Muscle of back (tissue), 13 donors: ENCODE results near the gene GPR101. TPM values are rescaled to one million over a fixed set of nuclear protein-coding genes. Genes with fewer than 3 reads are reported as not detected.

ENCODE experiments used
- DNase-seq, 3 donors: peaks; one replicate each; pipeline versions ENCODE4 v3.0.0 to v3.0.0-alpha.2; 2013
- long read RNA-seq, 9 donors: transcript quantifications; one replicate each; lab custom pipeline, GENCODE V29; 2026
- polyA plus RNA-seq, 10 donors: library from polyadenylated mRNA; unstranded; fragments of 120-200 nt; gene quantifications; one replicate each; pipeline ENCODE4 v1.2.1, GENCODE V29; 2013; ENCODE audit not compliant: insufficient read length in 10 of 10

Gene GPR101, protein sequence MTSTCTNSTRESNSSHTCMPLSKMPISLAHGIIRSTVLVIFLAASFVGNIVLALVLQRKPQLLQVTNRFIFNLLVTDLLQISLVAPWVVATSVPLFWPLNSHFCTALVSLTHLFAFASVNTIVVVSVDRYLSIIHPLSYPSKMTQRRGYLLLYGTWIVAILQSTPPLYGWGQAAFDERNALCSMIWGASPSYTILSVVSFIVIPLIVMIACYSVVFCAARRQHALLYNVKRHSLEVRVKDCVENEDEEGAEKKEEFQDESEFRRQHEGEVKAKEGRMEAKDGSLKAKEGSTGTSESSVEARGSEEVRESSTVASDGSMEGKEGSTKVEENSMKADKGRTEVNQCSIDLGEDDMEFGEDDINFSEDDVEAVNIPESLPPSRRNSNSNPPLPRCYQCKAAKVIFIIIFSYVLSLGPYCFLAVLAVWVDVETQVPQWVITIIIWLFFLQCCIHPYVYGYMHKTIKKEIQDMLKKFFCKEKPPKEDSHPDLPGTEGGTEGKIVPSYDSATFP
- not detected for polyA plus RNA-seq
- long read RNA-seq, donor 1 = 0 reads
- long read RNA-seq, donor 2 = 0 reads
- long read RNA-seq, donor 3 = 0 reads
- long read RNA-seq, donor 4 = 0 reads
- long read RNA-seq, donor 5 = 0 reads
- long read RNA-seq, donor 6 = 0 reads
- long read RNA-seq, donor 7 = 0 reads
- long read RNA-seq, donor 8 = 0 reads
- long read RNA-seq, donor 9 = 0 reads

DNA sequence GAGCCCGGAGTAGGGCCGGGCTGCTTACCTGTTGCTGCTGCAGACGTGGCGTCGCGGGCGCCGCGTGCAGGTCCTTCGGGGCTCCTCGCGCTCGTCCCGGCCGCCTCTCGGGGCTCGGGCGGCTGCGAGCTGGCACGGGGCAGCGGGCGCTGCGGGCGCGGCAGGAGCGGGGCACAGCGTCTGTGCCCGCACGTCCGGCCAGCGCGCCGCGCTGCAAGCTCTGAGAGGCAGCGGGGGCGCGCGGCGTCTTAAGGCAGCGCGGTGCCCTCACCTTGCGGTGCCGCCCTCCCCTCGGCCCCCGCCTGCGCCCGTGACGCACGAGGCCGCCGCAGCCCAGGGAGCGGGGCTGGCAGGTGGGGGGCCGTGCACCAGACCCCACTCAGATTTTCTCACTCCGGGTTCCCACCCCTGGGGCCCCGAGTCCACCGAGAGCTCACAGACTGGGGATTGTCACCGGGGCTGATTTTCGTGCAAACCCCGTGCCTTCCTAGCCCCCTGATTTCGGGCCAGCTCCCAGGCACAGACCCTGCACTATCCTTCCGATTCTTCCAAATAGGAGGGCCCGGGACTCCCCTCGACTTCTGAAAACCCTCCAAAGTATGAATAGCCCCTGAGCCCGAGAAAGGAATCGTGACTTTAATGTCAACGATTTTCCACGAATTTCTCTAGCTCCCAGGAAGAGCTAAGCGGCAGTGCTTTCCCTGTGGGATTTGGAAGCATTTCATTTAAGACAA lies at the start of gene GPR101:
Gene GPR101, minus strand, starts transcription at position 222 of the 734 bp plus-strand sequence. CDS start 2,321 bp downstream, outside the sequence.
- no peak for DNase-seq

DNA sequence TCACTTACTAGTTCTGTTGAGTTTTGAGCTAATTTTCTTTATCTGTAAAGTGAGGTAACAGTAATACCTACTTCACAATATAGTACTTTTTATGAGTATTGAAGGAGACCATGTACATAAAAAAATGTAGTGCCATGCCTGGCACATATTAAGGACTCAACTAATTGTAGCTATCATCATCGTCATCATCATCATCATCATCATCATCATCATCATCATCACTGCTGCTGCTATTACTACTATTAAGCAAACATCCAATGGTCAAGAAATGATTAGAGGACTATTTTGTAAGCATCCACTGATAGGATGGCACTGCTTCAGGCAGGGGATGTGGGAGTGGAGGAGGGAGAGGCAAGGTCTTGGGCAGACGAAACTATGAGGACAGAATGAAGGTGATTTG lies 47.4 kb upstream of the GPR101 start:
- DNase-seq = no peak

DNA sequence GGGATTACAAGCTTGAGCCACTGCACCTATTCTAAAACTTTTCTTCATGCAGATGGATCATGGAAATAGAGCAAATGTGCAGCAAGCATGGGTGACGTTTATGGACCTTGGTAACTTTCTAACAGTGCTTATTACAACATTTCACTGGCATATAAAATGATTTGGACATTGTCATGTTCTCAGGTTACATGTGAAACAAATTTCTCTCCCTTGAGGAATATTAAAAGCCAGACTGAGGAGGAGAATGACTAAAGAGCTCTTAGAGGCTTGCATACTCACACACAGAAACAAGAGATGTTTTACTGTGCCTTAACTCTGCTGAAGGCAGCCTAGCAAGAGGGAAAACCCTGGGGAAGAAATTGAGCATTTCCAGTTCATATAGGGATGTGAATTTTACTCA lies 38.6 kb upstream of the GPR101 start:
- DNase-seq = no peak

DNA sequence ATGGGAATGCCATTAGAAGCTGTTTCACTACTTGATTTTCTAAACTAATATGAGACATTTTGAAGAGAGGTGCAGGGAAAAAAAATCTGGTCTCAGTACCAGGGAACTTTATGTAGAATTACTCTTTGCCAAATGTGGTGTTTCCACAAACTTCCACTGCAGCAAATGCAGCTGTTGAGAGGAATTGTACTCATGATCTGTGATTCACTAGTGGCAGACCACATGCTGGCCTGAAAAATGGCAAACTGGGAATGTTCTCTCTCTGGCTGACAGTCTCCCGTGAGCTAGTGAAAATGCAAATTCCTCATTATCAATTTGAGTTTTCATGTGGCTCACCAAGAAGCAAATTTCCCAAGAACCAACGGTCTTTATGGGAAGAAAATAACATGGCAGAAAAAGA lies 37.8 kb upstream of the GPR101 start:
- DNase-seq = no peak

DNA sequence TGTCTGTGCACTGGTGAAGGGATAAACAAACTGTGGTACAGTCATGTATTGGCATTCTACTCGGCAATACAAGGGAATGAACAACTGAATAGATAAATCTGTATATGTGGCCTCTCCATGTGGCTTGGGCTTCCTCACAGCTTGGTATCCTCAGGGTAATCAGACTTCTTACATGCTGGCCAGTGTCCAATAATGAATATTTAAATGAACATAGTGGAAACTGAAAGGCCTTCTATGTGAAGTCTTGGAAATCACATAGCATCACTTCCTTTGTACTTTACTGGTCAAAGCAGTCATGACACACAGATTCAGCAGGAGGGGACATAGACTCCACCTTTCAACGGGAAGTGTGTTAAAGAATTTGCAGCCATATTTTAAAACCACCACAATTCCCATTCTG lies 33.4 kb upstream of the GPR101 start:
- DNase-seq = no peak

DNA sequence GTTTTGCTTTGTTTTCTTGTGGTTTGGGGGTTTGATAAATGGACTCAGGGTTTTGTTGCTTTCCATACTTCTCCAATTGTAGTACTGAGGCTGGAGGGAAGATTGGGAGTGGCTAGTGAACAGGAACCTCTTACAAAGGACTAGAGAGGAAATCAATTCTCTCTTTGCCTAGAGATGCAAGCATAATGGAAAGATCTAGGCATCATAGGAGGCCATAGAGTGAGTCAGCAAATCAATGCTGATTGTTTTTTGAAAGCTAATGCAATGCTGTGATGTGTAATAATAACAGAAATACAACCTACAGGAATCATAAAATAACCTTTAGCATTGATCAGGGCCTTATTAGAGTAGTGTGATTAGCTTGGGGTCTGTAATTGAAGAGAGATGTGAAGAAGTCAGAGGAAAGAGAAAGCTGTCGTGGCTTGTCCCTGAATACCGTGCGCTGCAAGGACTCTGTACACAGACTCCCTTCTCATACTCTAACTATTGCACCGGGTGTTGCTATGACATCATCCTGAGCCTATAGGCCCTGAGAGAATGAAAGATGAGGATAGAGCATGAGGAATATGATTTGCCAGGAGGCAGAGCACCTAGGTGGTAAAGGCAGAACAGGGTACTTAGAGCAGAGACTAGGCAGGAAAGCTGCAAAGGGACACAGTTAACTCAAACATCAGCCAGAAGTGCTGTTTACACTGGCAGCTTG lies 29.3 kb upstream of the GPR101 start:
- DNase-seq = no peak

DNA sequence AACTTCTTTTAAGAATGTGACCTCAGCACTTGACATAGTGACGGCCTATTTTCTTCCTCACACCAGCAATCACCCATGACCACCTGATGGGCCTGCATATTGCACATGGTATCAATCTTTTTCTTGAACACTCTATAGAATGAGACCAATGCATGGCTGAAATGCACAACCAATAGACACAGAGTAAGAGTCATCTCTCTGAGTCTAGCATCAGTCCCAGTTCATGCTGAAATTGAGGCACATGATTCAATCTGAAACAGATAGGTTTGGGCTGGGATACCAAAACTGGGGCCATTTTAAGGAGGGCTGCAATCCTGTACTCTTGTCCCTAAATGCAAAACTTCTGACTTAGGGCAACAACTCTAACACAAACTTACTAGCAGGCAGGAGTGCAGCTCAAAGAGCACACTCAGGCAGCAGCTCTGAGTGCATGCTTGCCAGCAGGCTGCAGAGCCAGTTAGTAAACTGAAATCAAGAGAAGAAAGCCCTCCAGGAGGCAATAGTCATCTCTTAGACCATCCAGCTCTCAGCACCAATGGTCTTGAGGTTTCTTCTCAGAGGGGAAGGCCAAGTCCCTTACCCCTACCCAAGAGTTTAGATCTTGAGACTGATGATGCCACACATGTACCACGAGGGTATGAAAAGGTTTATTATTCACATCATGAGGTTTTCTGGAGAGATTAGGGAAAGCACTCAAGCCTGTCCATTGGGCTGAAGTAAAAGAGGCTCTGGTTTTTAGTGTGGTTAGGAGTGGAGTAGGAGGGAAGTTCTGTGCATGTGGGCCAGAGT lies 24.7 kb upstream of the GPR101 start:
- DNase-seq = no peak

DNA sequence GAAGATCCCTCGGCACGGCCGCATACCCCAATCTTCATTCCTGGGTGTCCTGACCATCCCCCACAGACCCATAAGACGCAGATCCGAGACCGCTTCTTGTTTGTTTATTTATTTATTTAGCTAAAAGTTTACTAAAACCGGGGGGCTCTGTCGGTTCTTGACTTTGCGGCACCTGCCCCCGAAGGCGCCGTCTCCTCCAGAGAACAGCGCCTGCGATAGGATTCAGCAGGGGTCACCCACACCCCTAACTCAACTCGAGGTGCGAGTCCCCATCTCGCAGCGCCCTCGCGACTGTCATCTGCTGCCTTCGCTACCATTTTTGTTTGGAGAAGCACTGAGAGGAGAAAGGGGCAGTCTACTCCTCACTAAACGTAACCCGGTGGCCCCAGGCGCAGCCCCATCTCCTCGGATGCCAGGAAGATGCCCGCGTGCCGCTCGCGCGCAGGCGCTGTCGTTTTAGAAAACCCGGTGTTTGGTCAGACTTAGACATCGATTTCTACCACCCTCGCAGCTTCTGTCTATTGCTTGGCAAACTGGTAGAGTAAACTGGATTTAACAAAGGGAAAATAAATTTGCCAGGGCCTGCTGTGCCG lies 18.9 kb upstream of the GPR101 start:
- no peak for DNase-seq

DNA sequence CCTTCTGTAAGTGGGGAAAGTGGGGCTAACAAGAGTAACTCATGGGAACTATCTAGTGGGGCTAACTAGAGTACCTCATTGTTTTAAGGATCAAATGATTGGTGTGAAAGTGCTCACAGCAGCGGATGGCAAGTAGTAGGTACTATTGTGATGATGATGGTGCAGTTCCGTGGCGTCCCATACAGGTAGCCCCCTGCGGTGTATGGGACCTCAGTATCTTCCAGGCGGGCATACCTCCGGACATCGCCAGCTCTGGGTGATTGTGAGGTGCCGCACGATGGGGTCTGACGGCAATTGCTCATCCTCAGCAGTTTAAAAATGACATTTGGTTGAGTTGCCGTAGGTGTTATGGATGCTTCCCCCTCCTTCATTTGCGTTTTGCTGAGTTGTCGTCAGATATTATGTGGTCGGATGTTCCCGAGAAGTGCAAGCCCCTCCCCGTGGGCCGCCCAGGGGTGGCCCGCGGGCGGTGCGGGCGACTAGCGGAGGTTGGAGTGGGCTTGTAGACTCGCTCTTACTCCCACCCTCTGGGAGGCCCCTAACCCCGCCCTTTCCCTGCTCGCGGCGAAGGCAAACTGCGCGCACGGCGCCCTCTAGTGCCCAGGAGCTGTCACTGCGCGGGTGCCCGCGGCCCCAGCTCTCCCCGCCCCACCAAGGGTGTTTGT lies 18.3 kb upstream of the GPR101 start:
- peak; percentile 20 to 73 (median 65) for DNase-seq

DNA sequence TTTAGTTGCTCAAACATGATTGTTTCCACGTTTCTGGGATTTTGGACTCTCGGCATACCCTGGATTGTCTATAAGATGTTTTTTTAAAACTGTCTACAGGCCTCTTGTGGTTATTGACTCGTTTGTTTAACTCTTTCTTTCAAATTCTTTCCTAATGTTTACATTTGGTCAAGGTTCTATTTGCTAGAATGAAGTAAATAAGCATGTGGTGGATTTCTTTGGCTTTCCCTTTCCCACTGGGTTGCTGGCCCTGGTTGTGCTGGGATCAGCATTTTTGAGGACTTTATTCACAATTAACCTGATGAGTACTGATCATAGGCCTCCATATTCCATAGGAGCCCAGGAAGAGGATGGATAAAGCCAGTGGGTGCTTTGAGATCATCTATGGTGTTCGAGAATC lies 11.1 kb upstream of the GPR101 start:
- no peak for DNase-seq

DNA sequence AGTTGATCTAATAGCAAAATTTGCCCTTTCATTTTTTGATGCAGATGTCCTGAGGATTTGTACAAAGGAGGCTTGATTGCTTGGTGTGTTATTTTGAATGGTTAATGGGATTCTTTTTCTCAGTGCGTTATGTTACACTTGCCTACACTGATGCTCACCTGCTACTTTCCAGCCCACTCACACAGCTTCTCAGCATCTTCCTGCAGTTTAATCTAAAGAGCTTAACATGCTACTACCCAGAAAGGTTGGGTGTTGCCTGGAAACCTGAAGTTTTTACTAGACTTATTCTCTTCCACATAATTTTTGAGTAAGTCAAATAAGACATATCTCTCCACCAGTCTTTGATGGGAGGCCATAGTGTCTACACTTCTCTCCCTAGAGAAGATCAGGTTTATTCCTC lies 9.9 kb upstream of the GPR101 start:
- no peak for DNase-seq

DNA sequence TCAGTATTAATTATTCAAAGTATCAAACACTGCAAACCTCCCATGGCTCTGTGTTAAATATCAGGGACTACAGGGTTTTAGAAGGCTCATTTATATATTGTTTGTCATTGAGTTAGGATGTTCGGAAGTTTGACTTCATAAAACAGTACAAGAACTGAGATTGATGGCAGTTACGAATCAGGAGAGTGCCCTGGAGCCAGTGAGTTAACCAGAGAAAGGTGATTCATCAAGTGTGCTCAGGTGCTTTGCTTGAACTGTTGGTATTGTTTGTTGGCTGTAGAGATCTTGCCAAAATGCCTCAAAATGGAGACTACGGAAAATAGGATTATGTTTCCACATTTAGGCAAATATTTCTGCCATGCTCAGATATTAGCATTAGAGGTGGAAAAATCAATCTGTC lies 7.5 kb upstream of the GPR101 start:
- no peak for DNase-seq

DNA sequence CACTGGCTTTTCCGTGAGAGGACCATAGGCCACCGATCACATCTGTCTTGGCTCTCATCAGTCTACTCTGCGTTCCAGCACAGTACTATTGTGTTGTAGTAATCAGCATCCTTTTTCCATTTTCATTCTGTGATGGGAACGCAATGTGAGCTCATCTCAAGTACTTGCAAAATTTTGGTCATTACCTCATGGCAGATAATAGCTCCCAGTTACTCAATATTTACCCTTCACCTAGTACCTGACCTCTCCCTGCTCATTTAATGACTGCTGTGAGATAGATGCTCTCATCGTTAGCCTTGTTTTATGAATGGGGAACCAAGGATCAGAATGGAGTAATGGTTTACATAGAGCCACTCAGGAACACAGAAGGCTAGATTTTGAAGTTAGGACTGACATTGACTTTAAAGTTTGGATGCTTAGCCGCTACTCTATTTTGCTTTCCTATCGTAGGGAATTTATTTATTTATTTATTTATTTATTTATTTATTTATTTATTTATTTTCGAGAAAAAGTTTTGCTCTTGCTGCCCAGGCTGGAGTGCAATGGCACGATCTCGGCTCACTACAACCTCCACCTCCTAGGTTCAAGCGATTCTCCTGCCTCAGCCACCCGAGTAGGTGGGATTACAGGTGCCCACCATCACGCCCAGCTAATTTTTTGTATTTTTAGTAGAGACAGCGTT lies 6.5 kb upstream of the GPR101 start:
- no peak for DNase-seq

DNA sequence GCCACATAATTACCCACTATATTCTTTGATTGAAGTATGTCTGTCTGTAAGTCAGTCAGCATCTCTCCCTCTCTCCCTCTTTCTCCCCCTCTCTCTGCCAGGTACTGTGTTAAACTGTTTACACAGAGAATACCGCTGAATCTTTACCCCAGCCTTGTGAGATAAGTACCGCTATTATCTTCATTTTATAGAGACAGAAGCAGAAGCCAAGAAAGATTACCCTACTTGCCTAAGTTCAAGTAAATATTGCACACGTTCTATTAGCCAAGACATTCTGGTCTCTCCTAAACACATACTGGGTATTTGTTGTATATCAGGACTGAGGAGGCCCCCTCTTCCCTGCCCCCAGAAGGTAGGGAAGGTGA lies 695 bp upstream of the GPR101 start:
- DNase-seq = no peak

DNA sequence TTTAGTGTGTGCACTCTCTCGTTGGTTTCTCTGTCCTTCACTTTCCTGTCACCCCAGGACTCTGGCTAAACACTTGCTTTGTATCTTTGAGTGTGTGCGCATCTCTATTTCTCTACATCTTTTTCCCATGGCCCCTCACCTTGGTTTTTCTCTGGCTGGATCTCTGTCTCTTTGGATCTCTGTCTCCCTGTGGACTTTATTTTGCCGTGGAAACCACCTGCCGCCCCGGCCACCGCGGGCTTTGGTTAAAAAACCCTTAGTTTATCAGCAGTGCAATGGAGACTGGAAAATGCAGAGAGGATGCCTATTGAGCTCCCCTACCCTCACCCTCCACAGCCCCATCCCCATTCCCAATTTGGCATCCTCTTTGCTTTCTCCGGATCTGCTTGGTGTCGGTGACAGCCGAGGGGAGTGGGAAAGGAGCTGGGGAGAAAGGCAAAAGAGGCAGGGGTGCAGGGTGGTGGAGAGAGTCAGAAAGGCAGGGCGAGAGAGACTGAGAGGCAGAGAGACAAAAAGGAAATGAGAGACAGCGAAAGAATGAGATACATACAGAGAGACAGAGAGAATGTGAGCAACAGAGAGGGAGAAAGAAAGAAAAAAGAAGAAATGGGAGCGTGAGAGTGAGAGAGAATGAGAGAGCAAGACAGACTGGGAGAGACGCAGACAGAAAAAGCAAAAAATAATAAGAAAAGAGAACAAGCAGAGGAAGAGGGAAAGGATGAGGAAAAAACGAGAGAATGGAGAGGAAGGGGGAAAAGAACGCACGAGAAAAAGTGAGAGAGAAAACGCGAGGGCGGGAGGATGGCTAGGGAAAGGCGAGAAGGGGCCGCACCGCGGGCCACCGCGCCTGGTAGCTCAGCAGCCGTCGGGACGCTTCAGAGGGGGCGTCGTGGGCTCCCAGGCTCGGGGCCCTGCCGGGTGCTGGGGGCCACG lies 688 bp downstream of the GPR101 start:
- no peak for DNase-seq

DNA sequence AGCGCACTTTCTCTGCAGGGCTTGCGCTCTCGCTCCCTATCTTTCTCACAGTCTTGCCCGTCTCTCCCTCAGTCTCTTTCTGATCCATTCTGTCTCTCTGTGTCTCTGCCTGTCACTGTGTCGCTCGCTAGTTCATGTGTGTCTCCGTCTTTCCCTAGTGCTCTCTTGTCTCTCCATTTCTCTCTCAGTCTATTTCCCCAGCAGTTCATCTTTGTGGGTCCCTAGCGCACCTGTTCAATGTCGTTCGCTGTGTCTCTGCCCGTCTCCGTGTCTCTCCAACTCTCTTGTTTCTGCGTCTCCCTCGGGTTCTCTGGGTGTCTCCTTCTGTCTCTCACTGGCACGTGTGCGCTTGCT lies 1.5 kb downstream of the GPR101 start:
- no peak for DNase-seq

DNA sequence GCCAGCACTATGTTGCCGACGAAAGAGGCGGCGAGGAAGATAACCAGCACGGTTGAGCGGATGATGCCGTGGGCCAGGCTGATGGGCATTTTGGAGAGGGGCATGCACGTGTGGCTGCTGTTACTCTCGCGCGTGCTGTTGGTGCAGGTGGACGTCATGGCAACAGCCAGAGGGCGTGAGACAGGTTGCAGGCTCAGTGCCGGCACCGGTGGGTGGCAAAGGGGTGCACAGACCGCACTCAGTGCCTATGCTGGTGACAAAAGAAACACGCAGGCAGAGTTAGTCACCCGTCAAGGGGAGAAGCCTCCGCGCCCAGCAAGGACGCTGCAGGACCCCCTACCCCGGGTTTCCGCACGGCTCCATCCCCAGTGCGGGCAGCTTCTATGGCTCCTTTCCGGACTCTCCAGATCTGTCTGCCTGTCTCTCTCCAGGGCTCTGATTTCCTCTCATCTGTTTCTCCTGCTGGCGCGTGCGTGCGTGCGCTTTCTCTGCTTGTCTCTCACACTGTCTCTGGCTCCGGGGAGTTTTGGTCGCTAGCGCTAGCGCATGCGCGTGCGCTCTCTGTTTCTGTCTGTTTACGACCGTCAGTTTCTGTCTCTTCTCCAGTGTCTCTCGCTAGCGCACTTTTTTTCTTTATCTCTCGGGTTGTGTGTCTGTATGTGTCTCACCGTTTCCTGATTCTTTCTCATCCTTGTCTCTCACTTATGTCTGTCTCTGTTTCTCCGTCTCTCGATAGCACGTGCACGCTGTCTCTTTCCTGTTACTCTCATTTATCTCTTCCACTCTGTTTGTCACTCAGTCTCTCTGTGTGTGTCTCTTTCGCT lies 2.1 kb downstream of the GPR101 start:
- peak; percentile 12 to 57 (median 48) for DNase-seq

DNA sequence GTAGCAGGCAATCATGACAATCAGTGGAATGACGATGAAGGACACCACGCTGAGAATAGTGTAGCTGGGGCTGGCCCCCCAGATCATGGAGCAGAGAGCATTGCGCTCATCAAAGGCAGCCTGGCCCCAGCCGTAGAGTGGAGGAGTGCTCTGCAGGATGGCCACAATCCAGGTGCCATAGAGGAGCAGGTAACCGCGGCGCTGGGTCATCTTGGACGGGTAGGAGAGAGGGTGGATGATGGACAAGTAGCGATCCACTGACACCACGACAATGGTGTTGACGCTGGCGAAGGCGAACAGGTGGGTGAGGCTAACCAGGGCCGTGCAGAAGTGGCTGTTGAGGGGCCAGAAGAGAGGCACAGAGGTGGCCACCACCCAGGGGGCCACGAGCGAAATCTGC lies 2.8 kb downstream of the GPR101 start:
- no peak for DNase-seq
